H1 (cell line): ENCODE data around the gene NTN4. TPM values are rescaled to one million over a fixed set of nuclear protein-coding genes. Genes with fewer than 3 reads are reported as not detected.

Experiments
- CTCF ChIA-PET: fragments of 300-600 bp; sonication (Branson Sonifier 250); formaldehyde crosslinking; loops from one replicate; lab custom pipeline; 2021; ENCODE audit not compliant: partially characterized antibody; lab: Charles Lee
- POLR2A ChIA-PET: fragments of 300-600 bp; sonication (Branson Sonifier 250); formaldehyde crosslinking; loops from one replicate; lab custom pipeline; 2021; ENCODE audit warnings: inconsistent platforms; ENCODE audit not compliant: partially characterized antibody; lab: Charles Lee
- DNase-seq, 2 experiments: peaks; one replicate each; pipeline versions ENCODE4 v3.0.0 to v3.0.0-alpha.2; 2010 to 2022; ENCODE audit warnings: low spot score in 2 of 2, low read depth in 1 of 2, mixed read lengths in 1 of 2
- FAIRE-seq: peaks from 2 replicates; lab custom pipeline; 2011; peaks lifted over from hg19 to GRCh38; lab: Jason Lieb, UNC
- H2AFZ ChIP-seq: 2 replicates; pipeline ENCODE4 v1.8.1; 2012; ENCODE audit warnings: low read length, inconsistent platforms
- H2AK5ac ChIP-seq: 2 replicates; pipeline ENCODE4 v1.6.1; 2013; ENCODE audit warnings: low read depth, low read length
- H2BK120ac ChIP-seq: replicated peaks from 2 replicates; pipeline ENCODE3; 2013; ENCODE audit warnings: low read depth, low read length, inconsistent platforms
- H2BK12ac ChIP-seq: 2 replicates; pipeline ENCODE4 v1.6.1; 2013; ENCODE audit warnings: low read depth, low read length
- H2BK15ac ChIP-seq: 2 replicates; pipeline ENCODE4 v1.6.1; 2013; ENCODE audit warnings: low read length
- H2BK20ac ChIP-seq: 2 replicates; pipeline ENCODE4 v1.6.1; 2013; ENCODE audit warnings: low read length
- H2BK5ac ChIP-seq: 2 replicates; pipeline ENCODE4 v1.6.1; 2013; ENCODE audit warnings: low read depth, low read length
- H3K14ac ChIP-seq: 2 replicates; pipeline ENCODE4 v1.6.1; 2013; ENCODE audit warnings: inconsistent platforms; ENCODE audit not compliant: insufficient read length
- H3K18ac ChIP-seq: 2 replicates; pipeline ENCODE4 v1.6.1; 2013; ENCODE audit warnings: low read length; ENCODE audit errors: extremely low read depth
- H3K23ac ChIP-seq: 2 replicates; pipeline ENCODE4 v1.6.1; 2013; ENCODE audit warnings: inconsistent platforms; ENCODE audit not compliant: insufficient read length
- H3K23me2 ChIP-seq: 2 replicates; pipeline ENCODE4 v1.6.1; 2013; ENCODE audit warnings: low read depth, low read length
- H3K27ac ChIP-seq: 2 replicates; pipeline ENCODE4 v1.6.1; 2011; ENCODE audit warnings: low read depth, low read length, inconsistent platforms
- H3K27me3 ChIP-seq, 4 experiments: replicated peaks in 1 of 4; 1 replicate in 1 of 4; 2 replicates in 3 of 4; pipeline versions ENCODE4 v1.6.1 to v1.8.1; 2011 to 2013; ENCODE audit warnings: low read length in 3 of 4, mild to moderate bottlenecking in 3 of 4, inconsistent platforms in 2 of 4, mixed read lengths in 2 of 4, moderate library complexity in 1 of 4; ENCODE audit not compliant: control insufficient read depth in 3 of 4, insufficient read depth in 3 of 4; ENCODE audit errors: extremely low read depth in 1 of 4
- H3K36me3 ChIP-seq, 4 experiments: 2 replicates each; pipeline versions ENCODE4 v1.6.1 to v1.8.1; 2011 to 2013; ENCODE audit warnings: mild to moderate bottlenecking in 4 of 4, low read length in 3 of 4, moderate library complexity in 2 of 4, control low read depth in 1 of 4, inconsistent platforms in 1 of 4; ENCODE audit not compliant: insufficient read depth in 4 of 4, control insufficient read depth in 2 of 4
- H3K4ac ChIP-seq: replicated peaks from 2 replicates; pipeline ENCODE3; 2013; ENCODE audit warnings: low read length, low read depth, mixed read lengths, inconsistent platforms; ENCODE audit not compliant: insufficient read length
- H3K4me1 ChIP-seq, 4 experiments: replicated peaks in 1 of 4; 1 replicate in 1 of 4; 2 replicates in 3 of 4; pipeline versions ENCODE4 v1.6.1 to v1.8.1; 2011 to 2013; ENCODE audit warnings: low read length in 3 of 4, inconsistent platforms in 2 of 4, mixed read lengths in 1 of 4; ENCODE audit not compliant: insufficient read depth in 4 of 4, control insufficient read depth in 3 of 4
- H3K4me2 ChIP-seq, 2 experiments: 2 replicates each; pipeline versions ENCODE4 v1.6.1 to v1.8.1; 2011 to 2013; ENCODE audit warnings: low read depth in 2 of 2, low read length in 2 of 2, control low read depth in 1 of 2, inconsistent platforms in 1 of 2, mild to moderate bottlenecking in 1 of 2; ENCODE audit not compliant: insufficient read depth in 1 of 2
- H3K4me3 ChIP-seq, 4 experiments: fragments of 200-600, 300-600 bp in 1 of 4; sonication (generic), shearing (Covaris generic), sonication (Bioruptor Twin) in 1 of 4; 2 replicates each; pipeline versions ENCODE4 v1.5.1 to v1.8.1; 2011 to 2016; ENCODE audit warnings: low read length in 4 of 4, low read depth in 3 of 4, control low read depth in 2 of 4, inconsistent platforms in 2 of 4, mild to moderate bottlenecking in 2 of 4, mixed read lengths in 1 of 4, moderate library complexity in 1 of 4; ENCODE audit not compliant: insufficient read depth in 2 of 4; ENCODE audit errors: extremely low read depth in 1 of 4
- H3K56ac ChIP-seq: replicated peaks from 2 replicates; pipeline ENCODE3; 2013; ENCODE audit warnings: low read depth, mild to moderate bottlenecking, mixed read lengths, low read length, inconsistent platforms; ENCODE audit not compliant: insufficient read length
- H3K79me1 ChIP-seq: 2 replicates; pipeline ENCODE4 v1.6.1; 2013; ENCODE audit warnings: low read depth, low read length, control low read depth
- H3K79me2 ChIP-seq, 2 experiments: 2 replicates each; pipeline versions ENCODE4 v1.6.1 to v1.8.1; 2012 to 2013; ENCODE audit warnings: low read length in 2 of 2, mild to moderate bottlenecking in 2 of 2, inconsistent platforms in 1 of 2; ENCODE audit not compliant: insufficient read depth in 2 of 2, control insufficient read depth in 1 of 2
- H3K9ac ChIP-seq, 4 experiments: replicated peaks in 1 of 4; 1 replicate in 1 of 4; 2 replicates in 3 of 4; pipeline versions ENCODE4 v1.6.1 to v1.8.1; 2011 to 2013; ENCODE audit warnings: low read depth in 3 of 4, low read length in 3 of 4, control low read depth in 2 of 4, mild to moderate bottlenecking in 2 of 4, moderate library complexity in 2 of 4, inconsistent platforms in 1 of 4; ENCODE audit errors: extremely low read depth in 1 of 4
- H3K9me3 ChIP-seq, 2 experiments: 2 replicates each; pipeline versions ENCODE4 v1.6.1 to v1.8.1; 2012 to 2013; ENCODE audit warnings: mild to moderate bottlenecking in 2 of 2, moderate library complexity in 2 of 2, control low read depth in 1 of 2, inconsistent platforms in 1 of 2, low read depth in 1 of 2, low read length in 1 of 2, mixed read lengths in 1 of 2; ENCODE audit not compliant: insufficient read depth in 2 of 2
- H4K20me1 ChIP-seq, 2 experiments: replicated peaks in 1 of 2; 2 replicates each; pipeline versions ENCODE3 to v1.8.1; 2011 to 2013; ENCODE audit warnings: inconsistent platforms in 2 of 2, low read length in 2 of 2, mild to moderate bottlenecking in 1 of 2; ENCODE audit not compliant: insufficient read depth in 2 of 2, control insufficient read depth in 1 of 2
- H4K5ac ChIP-seq: 2 replicates; pipeline ENCODE4 v1.6.1; 2013; ENCODE audit warnings: low read length, low read depth, mixed read lengths, inconsistent platforms; ENCODE audit not compliant: insufficient read length
- H4K8ac ChIP-seq: 2 replicates; pipeline ENCODE4 v1.8.0; 2013; ENCODE audit warnings: mild to moderate bottlenecking, moderate library complexity, low read length, inconsistent platforms; ENCODE audit not compliant: insufficient read depth; ENCODE audit errors: extremely low read depth
- H4K91ac ChIP-seq: replicated peaks from 2 replicates; pipeline ENCODE3; 2013; ENCODE audit warnings: low read length, mixed read lengths, inconsistent platforms; ENCODE audit not compliant: insufficient read length
- KDM1A ChIP-seq: fragments of 200-600, 300-600 bp; sonication (generic); IDR thresholded peaks from 2 replicates; pipeline ENCODE4 v1.7.1; 2016; ENCODE audit warnings: mild to moderate bottlenecking, low read length, borderline replicate concordance
- MAFK ChIP-seq: IDR thresholded peaks from 2 replicates; pipeline ENCODE4 v1.6.1; 2012; ENCODE audit warnings: low read depth, mild to moderate bottlenecking, improper control_type of control experiment, low read length
- NRF1 ChIP-seq: IDR thresholded peaks from 2 replicates; pipeline ENCODE4 v1.6.1; 2011; ENCODE audit warnings: mild to moderate bottlenecking, low read depth, low read length, improper control_type of control experiment
- POLR2A ChIP-seq, 2 experiments: IDR thresholded peaks; 1 replicate in 1 of 2; 2 replicates in 1 of 2; pipeline ENCODE4 v1.6.1; 2011; ENCODE audit warnings: low read depth in 2 of 2, low read length in 2 of 2, mild to moderate bottlenecking in 2 of 2; ENCODE audit errors: control extremely low read depth in 1 of 2
- SIN3A ChIP-seq, 2 experiments: IDR thresholded peaks in 1 of 2; conservative IDR thresholded peaks in 1 of 2; 2 replicates each; pipeline ENCODE4 v1.6.1; 2011 to 2012; ENCODE audit warnings: low read length in 2 of 2, improper control_type of control experiment in 1 of 2, low read depth in 1 of 2, mild to moderate bottlenecking in 1 of 2
- TBP ChIP-seq: IDR thresholded peaks from 2 replicates; pipeline ENCODE4 v1.6.1; 2011; ENCODE audit warnings: low read depth, low read length, improper control_type of control experiment
- WGBS, 2 experiments: shearing (Covaris generic) in 1 of 2; methylation state at CpG; one replicate each; pipeline versions ENCODE4 v1.1.6 to v1.1.7; 2013 to 2015; ENCODE audit warnings: low lambda C conversion rate in 2 of 2, mixed read lengths in 2 of 2, inconsistent platforms in 1 of 2, low coverage in 1 of 2, missing lambda C conversion rate in 1 of 2; ENCODE audit not compliant: insufficient replicate concordance in 2 of 2, insufficient coverage in 1 of 2, insufficient read length in 1 of 2; ENCODE audit errors: extremely low coverage in 1 of 2, missing lambda C conversion rate in 1 of 2; 5-methylcytosine and 5-hydroxymethylcytosine counted together
- polyA plus RNA-seq, 7 experiments: library from polyadenylated mRNA; depleted of rRNA in 3 of 7; stranded (reverse) in 5 of 7; unstranded in 2 of 7; fragments of >200 nt in 5 of 7; fragments of 200-250 nt in 2 of 7; gene quantifications; 1 replicate in 5 of 7; 2 replicates in 1 of 7; 4 replicates in 1 of 7; pipeline versions ENCODE4 v1.2.1 to v1.2.3, GENCODE V29; 2011 to 2013; ENCODE audit warnings: missing spikeins in 2 of 7, mixed read lengths in 2 of 7
- total RNA-seq: library from RNA; stranded (reverse); fragmentation: NEBNext Ultra II Directional; extraction: Animal tissue kit (Norgen Biotek cat#: 25700); gene quantifications from 2 replicates; pipeline ENCODE4 v1.2.1, GENCODE V29; 2021
- TF ChIP-seq, protein P1 (sequence below): IDR thresholded peaks from 2 replicates; pipeline ENCODE4 v1.6.1; 2012; ENCODE audit warnings: low read length, inconsistent platforms

NTN4 gene
- total and polyA plus RNA-seq, 2 of the 8 experiments (the other 6 are each of a cell fraction or from before 2014, with no cell fraction given): 0.74 to 1.3 TPM

DNA sequence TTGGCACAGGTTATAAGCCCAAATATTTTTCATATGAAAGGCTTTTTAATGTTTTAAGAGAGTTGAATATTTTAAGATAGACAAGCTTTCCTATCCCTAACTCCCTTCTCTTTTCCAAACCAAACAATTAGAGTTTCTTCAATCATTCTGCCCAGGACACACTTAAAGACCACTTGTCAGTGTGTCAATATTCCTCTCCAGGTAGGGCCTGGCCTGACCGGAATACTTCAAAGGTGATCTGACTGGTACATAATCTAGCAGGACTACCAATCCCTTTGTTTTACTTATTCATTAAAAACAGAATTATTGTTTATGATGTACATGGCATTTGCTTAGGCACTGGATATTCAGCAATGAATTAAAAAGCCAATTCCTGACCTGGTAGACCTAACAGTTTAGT lies 44.0 kb upstream of the NTN4 start:
- POLR2A ChIA-PET: interaction anchor here (0.6 to 0.9 kb wide), 2 partner anchors 9 to 37 kb away, joined by 3 read pairs; no protein-coding TSS in a partner anchor
- no peak overlapping the region for H3K18ac ChIP-seq

More for the DNA sequence above, 44.0 kb upstream of the NTN4 start:
- no peak overlapping the region for H4K8ac ChIP-seq
- no peak overlapping the region for H4K5ac ChIP-seq
- H3K79me2 ChIP-seq: no peaks in the 10 kb centered on the region
- H3K4me3 ChIP-seq: no peak overlapping the region
- no peak overlapping the region for H3K56ac ChIP-seq
- no peaks in the 10 kb centered on the region for H4K20me1 ChIP-seq
- no peaks in the 10 kb centered on the region for H3K36me3 ChIP-seq
- H2BK120ac ChIP-seq: no peak overlapping the region
- FAIRE-seq (no peak), DNase-seq (no peak)
- TF ChIP-seq POLR2A (IDR thresholded peaks at IDR 0.05; ENCODE audit: control extremely low read depth in 1 of 2, low read depth in 2 of 2, low read length in 2 of 2) (no peak), TBP (no peak), MAFK (no peak), SIN3A (conservative IDR thresholded peaks at IDR 0.05 in 1 of 2, IDR thresholded peaks at IDR 0.05 in 1 of 2; ENCODE audit: low read depth in 1 of 2, low read length in 2 of 2) (no peak), NRF1 (no peak), KDM1A (no peak)
- TF ChIP-seq, protein P1, sequence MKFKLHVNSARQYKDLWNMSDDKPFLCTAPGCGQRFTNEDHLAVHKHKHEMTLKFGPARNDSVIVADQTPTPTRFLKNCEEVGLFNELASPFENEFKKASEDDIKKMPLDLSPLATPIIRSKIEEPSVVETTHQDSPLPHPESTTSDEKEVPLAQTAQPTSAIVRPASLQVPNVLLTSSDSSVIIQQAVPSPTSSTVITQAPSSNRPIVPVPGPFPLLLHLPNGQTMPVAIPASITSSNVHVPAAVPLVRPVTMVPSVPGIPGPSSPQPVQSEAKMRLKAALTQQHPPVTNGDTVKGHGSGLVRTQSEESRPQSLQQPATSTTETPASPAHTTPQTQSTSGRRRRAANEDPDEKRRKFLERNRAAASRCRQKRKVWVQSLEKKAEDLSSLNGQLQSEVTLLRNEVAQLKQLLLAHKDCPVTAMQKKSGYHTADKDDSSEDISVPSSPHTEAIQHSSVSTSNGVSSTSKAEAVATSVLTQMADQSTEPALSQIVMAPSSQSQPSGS: no peak
- H3K4ac ChIP-seq: no peak overlapping the region
- WGBS, 2 experiments: 82% methylated on average over 1 of the region's 1 CpG; no CpG with 5 or more reads in 1 of the 2 experiments
- no peak overlapping the region for H2BK15ac ChIP-seq
- H2BK12ac ChIP-seq: no peak overlapping the region
- no peaks in the 10 kb centered on the region; the same call in 1 of the 2 replicates for H3K23me2 ChIP-seq
- no peak overlapping the region for H2BK20ac ChIP-seq
- no peaks in the 10 kb centered on the region for H3K27me3 ChIP-seq
- no peaks in the 10 kb centered on the region for H3K9me3 ChIP-seq
- no peak overlapping the region for H4K91ac ChIP-seq
- H3K79me1 ChIP-seq: no peaks in the 10 kb centered on the region
- no peak overlapping the region for H2AFZ ChIP-seq
- CTCF ChIA-PET: interaction anchor here (0.6 kb wide), 3 partner anchors 12 to 682 kb away, joined by 3 read pairs; no protein-coding TSS in a partner anchor
- H3K9ac ChIP-seq: no peak overlapping the region
- H2BK5ac ChIP-seq: no peak overlapping the region
- no peak overlapping the region for H3K4me2 ChIP-seq
- H3K14ac ChIP-seq: no peak overlapping the region
- no peak overlapping the region for H3K27ac ChIP-seq
- no peak overlapping the region for H2AK5ac ChIP-seq
- peaks cover 0 to 3% (median 0%) of the 10 kb centered on the region in 4 experiments; a peak in 1 of 7 replicates for H3K4me1 ChIP-seq
- H3K23ac ChIP-seq: no peak overlapping the region
